Left kidney (tissue), 2 donors: ENCODE data around the gene PACSIN1. TPM values are rescaled to one million over a fixed set of nuclear protein-coding genes. Genes with fewer than 3 reads are reported as not detected.

ENCODE experiments used
- DNase-seq: peaks from one replicate; pipeline ENCODE4 v3.0.0-alpha.2; 2013
- polyA plus RNA-seq: library from polyadenylated mRNA; unstranded; fragments of 120-200 nt; gene quantifications from one replicate; pipeline ENCODE4 v1.2.1, GENCODE V29; 2013; ENCODE audit not compliant: insufficient read length

The PACSIN1 gene
- polyA plus RNA-seq, 1 donor = 0.57 TPM

- no peak for DNase-seq
These were observed 115.7 kb downstream of the PACSIN1 start for GRCh38 chr6:34581561-34581920.

DNA sequence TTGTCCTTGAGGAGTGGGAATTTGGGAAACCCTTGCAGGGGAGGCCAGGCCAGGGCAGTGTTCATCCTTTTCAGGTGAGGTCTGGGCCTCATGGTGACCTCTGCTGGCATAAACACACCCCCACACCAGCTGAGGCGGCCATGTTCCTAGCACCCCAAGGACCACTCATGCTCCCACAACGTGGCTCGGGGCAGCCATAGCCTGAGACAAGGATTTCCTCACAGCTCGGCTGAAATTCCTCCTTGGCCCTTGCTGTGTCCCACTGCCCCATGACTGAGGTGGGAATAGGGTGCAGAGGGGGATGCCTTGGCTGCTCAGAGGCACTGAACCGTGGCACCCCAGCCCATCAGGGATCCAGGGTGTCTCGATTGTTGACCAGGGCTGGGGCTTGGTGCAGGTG is 117.6 kb downstream of the PACSIN1 start:
- no peak for DNase-seq

DNA sequence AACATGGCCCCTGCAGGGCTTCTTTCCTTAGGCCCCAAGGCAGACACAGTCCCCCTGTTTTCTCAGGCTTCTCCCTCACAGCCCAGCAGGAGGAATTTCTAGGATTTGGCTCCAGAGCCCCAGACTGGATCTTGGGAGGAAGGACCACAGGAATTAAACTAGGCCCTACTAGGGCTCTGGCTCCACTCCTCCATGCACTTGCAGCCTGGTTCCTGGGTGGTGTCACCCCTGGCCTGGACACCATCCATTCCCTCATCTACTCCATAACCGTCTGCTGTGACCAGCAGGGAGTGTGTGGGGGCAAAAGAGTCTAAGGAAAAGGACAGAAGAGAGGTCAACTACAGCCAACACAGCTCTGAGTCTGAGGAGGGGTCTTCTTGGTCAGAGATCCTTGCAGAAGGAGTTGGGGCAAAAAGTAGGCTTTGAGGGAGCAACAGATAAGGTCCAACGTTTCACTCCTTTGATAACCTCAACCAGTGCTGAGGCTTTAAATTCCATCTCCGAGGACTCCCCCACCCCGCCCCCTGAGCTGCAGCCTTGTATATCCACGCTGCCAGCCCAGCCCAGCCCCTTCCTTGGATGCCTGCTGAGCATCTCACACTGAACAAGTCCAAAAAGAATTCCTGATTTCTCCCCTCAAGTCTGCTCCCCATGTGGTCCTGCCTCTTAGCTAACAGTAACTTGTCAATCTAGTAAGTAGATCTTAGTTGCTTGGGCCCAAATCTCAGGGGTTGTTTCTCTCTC is 118.2 kb downstream of the PACSIN1 start:
- no peak for DNase-seq

GRCh38 chr6:34584694-34585093 is 118.8 kb downstream of the PACSIN1 start:
- no peak for DNase-seq

Other genes with a start within 250 kb of the PACSIN1 start
- 106 TPM for gene HMGA1, start 229.2 kb upstream of the PACSIN1 start, polyA plus RNA-seq
- gene SMIM29, start 217.1 kb upstream of the PACSIN1 start, polyA plus RNA-seq = 9.5 TPM
- 16.7 TPM for gene NUDT3, start 73.4 kb upstream of the PACSIN1 start, polyA plus RNA-seq
- gene RPS10, start 40.0 kb upstream of the PACSIN1 start, polyA plus RNA-seq = 1,078 TPM
- gene SPDEF, start 90.3 kb downstream of the PACSIN1 start, polyA plus RNA-seq = 0.07 TPM
- 49.8 TPM for gene ILRUN, start 230.7 kb downstream of the PACSIN1 start, polyA plus RNA-seq